Large intestine (tissue), 3 donors: ENCODE data around the gene IL23A. TPM values are rescaled to one million over a fixed set of nuclear protein-coding genes. Genes with fewer than 3 reads are reported as not detected.
A peak's percentile ranks its signal among the peaks of the same experiment; 100 is the strongest.

Experiments
- DNase-seq, 2 donors: peaks; one replicate each; pipeline versions ENCODE4 v3.0.0 to v3.0.0-alpha.2; 2013
- H3K27ac ChIP-seq: one replicate; pipeline ENCODE4 v1.5.1; 2013; ENCODE audit warnings: low read length
- H3K27me3 ChIP-seq: 2 replicates; pipeline ENCODE4 v1.6.1; 2013; ENCODE audit warnings: low read length; ENCODE audit not compliant: control insufficient read depth, insufficient read depth
- H3K36me3 ChIP-seq: 2 replicates; pipeline ENCODE4 v1.6.1; 2013; ENCODE audit warnings: low read length; ENCODE audit not compliant: control insufficient read depth, insufficient read depth
- H3K4me1 ChIP-seq: one replicate; pipeline ENCODE4 v1.6.1; 2013; ENCODE audit warnings: low read length; ENCODE audit not compliant: control insufficient read depth, insufficient read depth
- H3K4me3 ChIP-seq: one replicate; pipeline ENCODE4 v1.5.1; 2013; ENCODE audit warnings: low read length
- H3K9me3 ChIP-seq: one replicate; pipeline ENCODE4 v1.6.1; 2013; ENCODE audit warnings: mild to moderate bottlenecking, low read depth, low read length, moderate library complexity; ENCODE audit not compliant: control insufficient read depth
- WGBS: methylation state at CpG from one replicate; pipeline ENCODE4 v1.1.5; 2013; ENCODE audit warnings: low lambda C conversion rate; ENCODE audit not compliant: insufficient coverage; 5-methylcytosine and 5-hydroxymethylcytosine counted together
- polyA plus RNA-seq: library from polyadenylated mRNA; unstranded; fragments of 120-200 nt; gene quantifications from one replicate; pipeline ENCODE4 v1.2.1, GENCODE V29; 2013

Gene IL23A
- polyA plus RNA-seq, 1 donor: 0.75 TPM

DNA sequence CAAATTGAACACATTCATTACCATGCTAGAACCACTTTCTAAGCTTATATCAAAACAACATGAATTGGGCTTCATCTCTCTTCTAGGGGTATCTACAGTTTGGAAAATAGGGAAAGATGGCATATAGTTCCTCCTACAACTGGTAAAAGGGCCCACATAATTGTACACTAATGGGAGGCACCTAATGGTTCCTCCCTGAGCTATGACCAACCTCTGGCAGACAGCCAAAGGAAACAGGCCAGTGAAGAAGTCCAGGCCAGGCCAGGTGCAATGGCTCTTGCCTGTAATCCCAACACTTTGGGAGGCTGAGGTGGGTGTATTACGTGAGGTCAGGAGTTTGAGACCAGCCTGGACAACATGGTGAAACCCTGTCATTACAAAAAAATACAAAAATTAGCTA, 47.2 kb downstream of the IL23A start:
- Histone ChIP-seq H3K4me1 (peaks cover 4% of the 10 kb centered on the region), H3K36me3 (no peaks in the 10 kb centered on the region), H3K4me3 (no peak overlapping the region), H3K27ac (no peak overlapping the region), H3K9me3 (no peaks in the 10 kb centered on the region), H3K27me3 (no peaks in the 10 kb centered on the region)
- WGBS: no CpG with 5 or more reads among the region's 1 CpG
- peak; percentile 40 to 52 for DNase-seq

DNA sequence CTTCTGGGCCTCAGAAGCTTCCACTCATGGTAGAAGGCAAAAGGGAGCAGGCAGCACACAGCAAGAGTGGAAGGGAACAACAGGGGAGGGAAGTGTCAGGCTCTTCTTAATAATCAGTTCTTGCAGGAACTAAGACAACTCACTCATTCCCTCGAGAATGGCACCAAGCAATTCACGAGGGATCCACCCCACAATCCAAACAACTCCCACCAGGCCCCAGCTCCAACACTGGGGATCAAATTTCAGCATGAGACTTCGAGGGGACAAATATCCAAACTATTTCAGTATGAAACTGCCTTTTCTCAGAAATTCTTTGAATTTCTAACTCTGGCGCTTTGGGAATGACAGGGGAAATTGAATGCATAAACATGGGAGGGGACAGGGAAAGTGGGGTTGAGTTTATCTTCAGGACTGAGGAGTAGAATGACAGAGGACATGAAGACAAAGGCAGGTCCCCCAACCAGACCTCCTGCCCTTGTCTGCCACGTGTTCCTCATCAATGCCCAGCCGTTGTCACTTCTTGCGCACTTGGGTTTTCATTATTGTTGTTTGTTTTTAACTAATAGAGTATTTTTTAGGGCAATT, 48.6 kb downstream of the IL23A start:
- no peak overlapping the region for H3K27ac ChIP-seq
- H3K9me3 ChIP-seq: no peaks in the 10 kb centered on the region
- DNase-seq: no peak
- H3K4me3 ChIP-seq: no peak overlapping the region
- peaks cover 4% of the 10 kb centered on the region for H3K4me1 ChIP-seq
- no peaks in the 10 kb centered on the region for H3K36me3 ChIP-seq
- WGBS: 83% methylated on average over 1 of the region's 7 CpGs
- H3K27me3 ChIP-seq: no peaks in the 10 kb centered on the region

DNA sequence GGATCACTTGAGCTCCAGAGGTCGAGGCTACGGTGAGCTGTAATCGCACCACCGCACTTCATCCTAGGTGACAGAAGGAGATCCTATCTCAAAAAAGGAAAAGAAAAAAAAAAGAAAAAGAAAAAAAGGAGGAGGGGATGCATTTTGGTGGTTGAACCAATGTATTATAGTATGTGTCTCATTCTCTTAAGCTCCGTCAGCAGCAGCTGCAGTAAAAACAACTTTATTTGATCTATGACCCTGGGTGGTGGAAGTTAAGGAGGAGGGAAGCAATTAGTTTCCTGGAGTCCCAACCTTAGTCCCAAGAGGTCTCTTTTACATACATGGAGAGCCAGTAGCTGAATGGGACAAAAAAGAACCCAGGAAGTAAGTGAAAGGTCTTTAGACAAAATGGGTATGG, 50.7 kb downstream of the IL23A start:
- Histone ChIP-seq H3K9me3 (no peaks in the 10 kb centered on the region), H3K27me3 (no peaks in the 10 kb centered on the region), H3K36me3 (no peaks in the 10 kb centered on the region), H3K4me3 (no peak overlapping the region), H3K4me1 (peaks cover 4% of the 10 kb centered on the region), H3K27ac (peak overlapping the region; percentile 8)
- DNase-seq: peak; percentile 35 to 68
- 20% methylated on average over 1 of the region's 5 CpGs for WGBS

Other genes with a start within 250 kb of the IL23A start
- 131 TPM for gene PA2G4, start 234.3 kb upstream of the IL23A start, polyA plus RNA-seq
- 5,871 TPM for gene RPL41, start 222.3 kb upstream of the IL23A start, polyA plus RNA-seq
- gene ZC3H10, start 220.6 kb upstream of the IL23A start, polyA plus RNA-seq: 4.5 TPM
- 42.7 TPM for gene ESYT1, start 210.6 kb upstream of the IL23A start, polyA plus RNA-seq
- gene MYL6B, start 186.3 kb upstream of the IL23A start, polyA plus RNA-seq: 59.5 TPM
- 1,754 TPM for gene MYL6, start 180.5 kb upstream of the IL23A start, polyA plus RNA-seq
- gene SMARCC2, start 149.4 kb upstream of the IL23A start, polyA plus RNA-seq: 70.7 TPM
- 32.2 TPM for gene RNF41, start 117.0 kb upstream of the IL23A start, polyA plus RNA-seq
- gene NABP2, start 114.5 kb upstream of the IL23A start, polyA plus RNA-seq: 29.1 TPM
- 524 TPM for gene SLC39A5, start 108.8 kb upstream of the IL23A start, polyA plus RNA-seq
- gene ANKRD52, start 80.5 kb upstream of the IL23A start, polyA plus RNA-seq: 25.1 TPM
- gene COQ10A, start 71.9 kb upstream of the IL23A start, polyA plus RNA-seq: 12.1 TPM
- gene CS, start 38.6 kb upstream of the IL23A start, polyA plus RNA-seq: 143 TPM
- 179 TPM for gene CNPY2, start 22.9 kb upstream of the IL23A start, polyA plus RNA-seq
- 85.5 TPM for gene PAN2, start 4.9 kb upstream of the IL23A start, polyA plus RNA-seq
- 124 TPM for gene STAT2, start 21.2 kb downstream of the IL23A start, polyA plus RNA-seq
- gene APOF, start 24.0 kb downstream of the IL23A start, polyA plus RNA-seq: 0.06 TPM
- gene TIMELESS, start 110.5 kb downstream of the IL23A start, polyA plus RNA-seq: 21.4 TPM
- 0.24 TPM for gene MIP, start 115.8 kb downstream of the IL23A start, polyA plus RNA-seq
- gene SPRYD4, start 129.7 kb downstream of the IL23A start, polyA plus RNA-seq: 4.7 TPM
- gene GLS2, start 149.3 kb downstream of the IL23A start, polyA plus RNA-seq: 1.5 TPM
- 22.5 TPM for gene RBMS2, start 182.9 kb downstream of the IL23A start, polyA plus RNA-seq